Measurements from ENCODE around the gene COL6A3.

Gene COL6A3

GRCh38 chr2:237413777-237414661 lies at the start of gene COL6A3:
Gene COL6A3 (minus strand): TSS chr2:237414164. CDS start chr2:237396817, 17,347 bp downstream.
- DNase-seq (ENCODE audit: low read depth) = peak; percentile 97

GRCh38 chr2:237459741-237460174 lies 45.8 kb upstream of the COL6A3 start:
- peak; percentile 49 for DNase-seq (ENCODE audit: low read depth)

GRCh38 chr2:237459226-237459625 lies 45.3 kb upstream of the COL6A3 start:
- DNase-seq (ENCODE audit: low read depth) = no peak

- no peak for DNase-seq (ENCODE audit: low read depth)
Observed at GRCh38 chr2:237458519-237458918, 44.6 kb upstream of the COL6A3 start.

GRCh38 chr2:237457388-237457941 lies 43.5 kb upstream of the COL6A3 start:
- no peak for DNase-seq (ENCODE audit: low read depth)

GRCh38 chr2:237456200-237456843 lies 42.4 kb upstream of the COL6A3 start:
- no peak for DNase-seq (ENCODE audit: low read depth)

GRCh38 chr2:237455764-237456163 lies 41.8 kb upstream of the COL6A3 start:
- DNase-seq (ENCODE audit: low read depth) = no peak

GRCh38 chr2:237453671-237454070 lies 39.7 kb upstream of the COL6A3 start:
- no peak for DNase-seq (ENCODE audit: low read depth)

- DNase-seq (ENCODE audit: low read depth) = peak; percentile 40
Observed at GRCh38 chr2:237452861-237453260, 38.9 kb upstream of the COL6A3 start.

GRCh38 chr2:237451643-237452469 lies 37.9 kb upstream of the COL6A3 start:
- no peak for DNase-seq (ENCODE audit: low read depth)

- no peak for DNase-seq (ENCODE audit: low read depth)
Observed at GRCh38 chr2:237450583-237450982, 36.6 kb upstream of the COL6A3 start.

GRCh38 chr2:237450108-237450507 lies 36.1 kb upstream of the COL6A3 start:
- DNase-seq (ENCODE audit: low read depth) = no peak

- DNase-seq (ENCODE audit: low read depth) = no peak
Observed at GRCh38 chr2:237449193-237449881, 35.4 kb upstream of the COL6A3 start.

GRCh38 chr2:237448626-237449025 lies 34.7 kb upstream of the COL6A3 start:
- DNase-seq (ENCODE audit: low read depth) = no peak

- no peak for DNase-seq (ENCODE audit: low read depth)
Observed at GRCh38 chr2:237448171-237448570, 34.2 kb upstream of the COL6A3 start.

- no peak for DNase-seq (ENCODE audit: low read depth)
Observed at GRCh38 chr2:237447496-237447895, 33.5 kb upstream of the COL6A3 start.

GRCh38 chr2:237446338-237446665 lies 32.3 kb upstream of the COL6A3 start:
- no peak for DNase-seq (ENCODE audit: low read depth)

GRCh38 chr2:237445611-237446337 lies 31.8 kb upstream of the COL6A3 start:
- no peak for DNase-seq (ENCODE audit: low read depth)

GRCh38 chr2:237444071-237444470 lies 30.1 kb upstream of the COL6A3 start:
- no peak for DNase-seq (ENCODE audit: low read depth)

GRCh38 chr2:237441605-237442274 lies 27.8 kb upstream of the COL6A3 start:
- peak; percentile 70 for DNase-seq (ENCODE audit: low read depth)

Data from stromal cell of bone marrow (primary cell).